Lung (tissue), 12 donors: Measurements from ENCODE around the gene FAHD2A. TPM values are rescaled to one million over a fixed set of nuclear protein-coding genes. Genes with fewer than 3 reads are reported as not detected.
A peak's percentile ranks its signal among the peaks of the same experiment; 100 is the strongest.

Experiments used
- ATAC-seq: fragments of 200-7000 bp; cut with Tn5 transposase; one replicate; pipeline ENCODE4 v1.9.1; 2020; ENCODE audit warnings: moderate number of reproducible peaks; ENCODE audit not compliant: insufficient read depth, low FRiP score
- DNase-seq, 3 donors: peaks; one replicate each; pipeline ENCODE4 v3.0.0-alpha.2; 2013 to 2017
- H3K27ac ChIP-seq, 2 donors: one replicate each; pipeline ENCODE4 v1.5.1; 2013; ENCODE audit warnings: mild to moderate bottlenecking in 2 of 2, moderate library complexity in 2 of 2, control low read depth in 1 of 2, inconsistent platforms in 1 of 2, low read depth in 1 of 2, low read length in 1 of 2
- H3K27me3 ChIP-seq, 3 donors: one replicate each; pipeline ENCODE4 v1.5.1; 2013; ENCODE audit warnings: low read length in 2 of 3; ENCODE audit not compliant: control insufficient read depth in 3 of 3, insufficient read depth in 3 of 3
- H3K36me3 ChIP-seq, 4 donors: one replicate each; pipeline ENCODE4 v1.5.1; 2013; ENCODE audit warnings: low read length in 4 of 4, mild to moderate bottlenecking in 1 of 4, moderate library complexity in 1 of 4; ENCODE audit not compliant: control insufficient read depth in 4 of 4, insufficient read depth in 4 of 4
- H3K4me1 ChIP-seq, 5 donors: one replicate each; pipeline ENCODE4 v1.5.1; 2013; ENCODE audit warnings: low read length in 5 of 5, mild to moderate bottlenecking in 2 of 5, moderate library complexity in 1 of 5; ENCODE audit not compliant: control insufficient read depth in 5 of 5, insufficient read depth in 5 of 5
- H3K4me3 ChIP-seq: one replicate; pipeline ENCODE4 v1.5.1; 2013; ENCODE audit warnings: mild to moderate bottlenecking, control low read depth, moderate library complexity
- H3K9ac ChIP-seq, 2 donors: one replicate each; pipeline ENCODE4 v1.5.1; 2013; ENCODE audit warnings: low read length in 2 of 2, control low read depth in 1 of 2; ENCODE audit not compliant: insufficient read depth in 1 of 2
- H3K9me3 ChIP-seq, 4 donors: one replicate each; pipeline ENCODE4 v1.5.1; 2013; ENCODE audit warnings: low read length in 3 of 4, mild to moderate bottlenecking in 1 of 4, moderate library complexity in 1 of 4; ENCODE audit not compliant: control insufficient read depth in 4 of 4, insufficient read depth in 3 of 4
- CTCF ChIP-seq: IDR thresholded peaks from 2 replicates; pipeline ENCODE4 v1.5.1; 2012; ENCODE audit warnings: mild to moderate bottlenecking; ENCODE audit errors: control extremely low read depth, extremely low read depth
- WGBS, 2 donors: extraction: QIAGEN DNeasy Blood & Tissue Kit; methylation state at CpG; one replicate each; pipeline ENCODE4 v1.1.7; 2013; 5-methylcytosine and 5-hydroxymethylcytosine counted together
- polyA plus RNA-seq, 2 donors: library from polyadenylated mRNA; stranded (reverse); fragments of 200-250 nt; gene quantifications; one replicate each; pipeline ENCODE4 v1.2.1, GENCODE V29; 2013
- total RNA-seq, 2 donors: library from RNA; depleted of rRNA in 1 of 2; stranded (reverse); fragments of >200 nt in 1 of 2; gene quantifications; one replicate each; pipeline ENCODE4 v1.2.1, GENCODE V29; 2014 to 2021
- donor health status: control.
- donor health status: control.
- donor health status: Bipolar disorder and iron deficiency.
- donor health status: healthy.
- donor health status: DM: yes; HTN: yes; CAD: no.

Gene FAHD2A
- total and polyA plus RNA-seq, 4 donors = 12.6 to 38.3 (median 19.6) TPM

- H3K4me1 ChIP-seq = peaks cover 0 to 13% (median 2%) of the 10 kb centered on the region in 5 donors
- ATAC-seq = no peak
- DNase-seq = no peak
- no peak overlapping the region for H3K27ac ChIP-seq
- H3K9ac ChIP-seq = no peak overlapping the region
- no peaks in the 10 kb centered on the region for H3K9me3 ChIP-seq
- H3K4me3 ChIP-seq = no peak overlapping the region
- TF ChIP-seq CTCF = no peak
- no peaks in the 10 kb centered on the region for H3K36me3 ChIP-seq
- no peaks in the 10 kb centered on the region for H3K27me3 ChIP-seq
- WGBS, 2 donors = 87 to 91% methylated on average over 14 of the region's 14 CpGs
Observed at GRCh38 chr2:95388091-95388692, 14.3 kb upstream of the FAHD2A start.

- no peak for ATAC-seq
- Histone ChIP-seq H3K9ac (no peak overlapping the region), H3K36me3 (no peaks in the 10 kb centered on the region), H3K27me3 (no peaks in the 10 kb centered on the region), H3K4me3 (no peak overlapping the region), H3K27ac (no peak overlapping the region), H3K9me3 (no peaks in the 10 kb centered on the region), H3K4me1 (peaks cover 0 to 11% (median 2%) of the 10 kb centered on the region in 5 donors)
- WGBS, 2 donors = 40 to 43% methylated on average over 15 of the region's 15 CpGs
- no peak for DNase-seq
- no peak for TF ChIP-seq CTCF
Observed at GRCh38 chr2:95388856-95389244, 13.7 kb upstream of the FAHD2A start.

- Histone ChIP-seq H3K4me3 (no peak overlapping the region), H3K4me1 (peaks cover 0 to 5% (median 2%) of the 10 kb centered on the region in 5 donors), H3K27ac (no peak overlapping the region), H3K36me3 (no peaks in the 10 kb centered on the region), H3K9ac (no peak overlapping the region), H3K9me3 (no peaks in the 10 kb centered on the region), H3K27me3 (no peaks in the 10 kb centered on the region)
- ATAC-seq (peak; percentile 78), DNase-seq (peak; percentile 52 to 65 (median 61))
- peak; percentile 27 for TF ChIP-seq CTCF
- WGBS, 2 donors = 61 to 63% methylated on average over 45 to 46 of the region's 46 CpGs
Observed at GRCh38 chr2:95389245-95390119, 13.0 kb upstream of the FAHD2A start.
